ENCODE measurements around the gene ZCCHC12.

Gene ZCCHC12

DNA sequence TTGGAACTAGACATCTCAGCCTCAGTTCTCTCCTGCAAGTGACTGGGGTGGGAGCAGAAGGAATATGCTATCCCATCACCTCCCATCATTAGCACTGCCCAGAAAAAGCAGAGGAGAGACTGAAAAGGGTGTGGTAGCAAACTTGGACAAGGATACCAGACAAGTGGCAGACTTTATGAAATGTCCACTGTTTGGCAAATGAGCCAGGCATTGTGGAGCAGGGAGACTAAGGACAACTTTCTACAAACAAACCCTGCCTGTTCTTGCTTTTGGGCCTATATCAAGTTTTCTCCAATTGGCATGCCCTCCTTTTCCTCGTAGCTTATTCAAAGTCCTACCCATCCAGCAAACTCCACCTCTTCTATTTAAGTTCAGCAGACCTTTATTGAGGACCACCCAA, 41.6 kb downstream of the ZCCHC12 start:
- DNase-seq (ENCODE audit: low read depth in 2 of 2, low spot score in 1 of 2): no peak

DNA sequence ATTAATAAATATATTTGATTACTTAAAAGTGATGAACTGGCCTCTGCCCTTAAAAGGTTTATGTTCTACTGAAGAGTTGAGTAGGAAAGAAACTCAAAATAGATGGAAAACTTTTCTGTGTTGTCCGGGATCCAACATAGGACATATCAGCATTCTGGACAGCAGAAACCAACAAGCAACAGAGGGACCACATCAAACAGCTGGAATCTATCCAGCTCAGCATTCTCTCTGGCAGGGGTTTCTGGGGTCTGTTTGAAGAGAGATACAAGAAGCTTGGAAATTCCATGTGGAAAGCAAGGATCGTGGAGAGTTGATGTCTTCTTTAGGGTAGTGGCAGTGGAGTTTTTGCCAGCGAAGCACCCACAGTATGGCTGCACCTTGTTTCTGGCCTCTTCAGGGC, 43.6 kb downstream of the ZCCHC12 start:
- no peak for DNase-seq (ENCODE audit: low read depth in 2 of 2, low spot score in 1 of 2)

DNA sequence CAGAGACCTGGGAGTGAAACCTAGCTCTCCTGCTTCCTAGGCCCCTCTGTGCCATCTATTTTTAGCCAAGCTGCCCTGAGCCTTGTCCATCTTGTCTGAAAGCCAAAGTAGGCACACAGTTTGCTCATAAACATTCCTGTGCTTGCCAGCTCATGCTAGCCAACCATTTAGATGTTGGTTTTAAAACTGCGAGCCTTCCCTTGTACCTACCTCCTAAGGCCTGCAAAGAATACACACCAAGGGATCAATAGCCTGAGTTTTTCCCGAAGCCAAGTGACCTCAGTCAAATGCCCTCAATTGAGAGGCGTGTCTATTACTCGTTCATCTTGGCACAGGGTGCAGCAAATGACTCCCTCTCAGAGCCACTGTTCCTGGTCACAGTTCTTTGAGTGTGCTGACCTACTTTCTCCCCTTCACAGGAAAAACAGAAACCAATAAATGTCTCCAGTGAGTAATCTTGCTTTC, 48.5 kb downstream of the ZCCHC12 start:
- DNase-seq (ENCODE audit: low read depth in 2 of 2, low spot score in 1 of 2): no peak
